GM08714 (cell line): ENCODE data around the gene CYB561A3.
"Not testable (repeated sequence)": the region's sequence is repeated elsewhere in the genome, so short reads cannot be mapped to it uniquely, and the experiment has no call there.

ENCODE experiments used
- H3K4me3 ChIP-seq: fragments of 200-500 bp; sonication (Bioruptor generic); 2 replicates; pipeline ENCODE4 v1.5.1; 2014; ENCODE audit warnings: mild to moderate bottlenecking, low read length, inconsistent platforms
- ZNF274 ChIP-seq: IDR thresholded peaks from 2 replicates; pipeline ENCODE4 v1.6.1; 2012; ENCODE audit warnings: mild to moderate bottlenecking, low read depth, low read length

Gene CYB561A3

GRCh38 chr11:61361741-61362541, at the start of gene CYB561A3, which contains the start of gene TMEM138:
Gene CYB561A3 (minus strand): TSS chr11:61361882. CDS start chr11:61356713, 5,169 bp downstream.
Gene TMEM138 (plus strand): TSS chr11:61362374. CDS start chr11:61364391, 2,017 bp downstream.
- TF ChIP-seq ZNF274 = no peak

GRCh38 chr11:61406991-61407728, 45.5 kb upstream of the CYB561A3 start:
- no peak overlapping the region for H3K4me3 ChIP-seq
- TF ChIP-seq ZNF274 = no peak

More at GRCh38 chr11:61361741-61362541, at the start of gene CYB561A3, which contains the start of gene TMEM138:
- H3K4me3 ChIP-seq = peak within 1 kb of the TSS; percentile 93

GRCh38 chr11:61406067-61406466, 44.4 kb upstream of the CYB561A3 start:
- no peak overlapping the region for H3K4me3 ChIP-seq
- TF ChIP-seq ZNF274 = no peak

- H3K4me3 ChIP-seq = no peak overlapping the region
- TF ChIP-seq ZNF274 = no peak
Observed at GRCh38 chr11:61404641-61405040, 43.0 kb upstream of the CYB561A3 start.

- TF ChIP-seq ZNF274 = no peak
- no peak overlapping the region for H3K4me3 ChIP-seq
Observed at GRCh38 chr11:61404103-61404502, 42.4 kb upstream of the CYB561A3 start.

- TF ChIP-seq ZNF274 = no peak
- H3K4me3 ChIP-seq = no peak overlapping the region
Observed at GRCh38 chr11:61403658-61404057, 42.0 kb upstream of the CYB561A3 start.

- H3K4me3 ChIP-seq = no peak overlapping the region
- no peak for TF ChIP-seq ZNF274
Observed at GRCh38 chr11:61401573-61401972, 39.9 kb upstream of the CYB561A3 start.

- TF ChIP-seq ZNF274 = no peak
- no peak overlapping the region for H3K4me3 ChIP-seq
Observed at GRCh38 chr11:61401173-61401572, 39.5 kb upstream of the CYB561A3 start.

- no peak for TF ChIP-seq ZNF274
- H3K4me3 ChIP-seq = peak overlapping the region; percentile 76
Observed at GRCh38 chr11:61392981-61393595, 31.4 kb upstream of the CYB561A3 start.

GRCh38 chr11:61390161-61390560, 28.5 kb upstream of the CYB561A3 start:
- no peak for TF ChIP-seq ZNF274
- no peak overlapping the region for H3K4me3 ChIP-seq

GRCh38 chr11:61384271-61385242, 22.9 kb upstream of the CYB561A3 start:
- H3K4me3 ChIP-seq = no peak overlapping the region
- TF ChIP-seq ZNF274 = no peak

GRCh38 chr11:61383859-61384258, 22.2 kb upstream of the CYB561A3 start:
- not testable (repeated sequence) for H3K4me3 ChIP-seq

- TF ChIP-seq ZNF274 = no peak
- H3K4me3 ChIP-seq = no peak overlapping the region
Observed at GRCh38 chr11:61380884-61381283, 19.2 kb upstream of the CYB561A3 start.

GRCh38 chr11:61378713-61379313, 17.1 kb upstream of the CYB561A3 start:
- H3K4me3 ChIP-seq = no peak overlapping the region
- TF ChIP-seq ZNF274 = no peak
